Small intestine (tissue), 7 donors: ENCODE results near the gene HMSD. TPM values are rescaled to one million over a fixed set of nuclear protein-coding genes. Genes with fewer than 3 reads are reported as not detected.
"Not testable (repeated sequence)": the region's sequence is repeated elsewhere in the genome, so short reads cannot be mapped to it uniquely, and the experiment has no call there.

Experiments
- DNase-seq, 2 donors: peaks; one replicate each; pipeline versions ENCODE4 v3.0.0 to v3.0.0-alpha.2; 2013
- FAIRE-seq: peaks from 2 replicates; lab custom pipeline; 2012; peaks lifted over from hg19 to GRCh38; lab: Jason Lieb, UNC
- H3K27ac ChIP-seq, 3 donors: one replicate each; pipeline ENCODE4 v1.5.1; 2013; ENCODE audit warnings: low read length in 2 of 3, mild to moderate bottlenecking in 2 of 3, control low read depth in 1 of 3, inconsistent platforms in 1 of 3, low read depth in 1 of 3, moderate library complexity in 1 of 3
- H3K27me3 ChIP-seq, 3 donors: one replicate each; pipeline ENCODE4 v1.6.1; 2013; ENCODE audit warnings: low read length in 3 of 3, inconsistent platforms in 1 of 3; ENCODE audit not compliant: control insufficient read depth in 3 of 3, insufficient read depth in 3 of 3
- H3K36me3 ChIP-seq, 3 donors: one replicate each; pipeline ENCODE4 v1.6.1; 2013; ENCODE audit warnings: low read length in 3 of 3, inconsistent platforms in 1 of 3, low read depth in 1 of 3, mild to moderate bottlenecking in 1 of 3, moderate library complexity in 1 of 3; ENCODE audit not compliant: control insufficient read depth in 3 of 3, insufficient read depth in 2 of 3
- H3K4me1 ChIP-seq, 3 donors: one replicate each; pipeline ENCODE4 v1.6.1; 2013; ENCODE audit warnings: low read length in 2 of 3, inconsistent platforms in 1 of 3, low read depth in 1 of 3, mild to moderate bottlenecking in 1 of 3, moderate library complexity in 1 of 3; ENCODE audit not compliant: control insufficient read depth in 3 of 3, insufficient read depth in 2 of 3
- H3K4me3 ChIP-seq, 3 donors: one replicate each; pipeline ENCODE4 v1.5.1; 2013; ENCODE audit warnings: low read length in 3 of 3, control low read depth in 1 of 3, inconsistent platforms in 1 of 3, low read depth in 1 of 3, mild to moderate bottlenecking in 1 of 3, moderate library complexity in 1 of 3
- H3K9me3 ChIP-seq, 2 donors: one replicate each; pipeline ENCODE4 v1.6.1; 2013; ENCODE audit warnings: low read depth in 1 of 2, low read length in 1 of 2; ENCODE audit not compliant: control insufficient read depth in 2 of 2, insufficient read depth in 1 of 2
- WGBS, 3 donors: extraction: QIAGEN DNeasy Blood & Tissue Kit; methylation state at CpG; one replicate each; pipeline ENCODE4 v1.1.7; 2013; 5-methylcytosine and 5-hydroxymethylcytosine counted together
- polyA plus RNA-seq, 4 donors: library from polyadenylated mRNA; stranded (reverse) in 3 of 4; unstranded in 1 of 4; fragments of 200-250 nt in 3 of 4; fragments of 120-200 nt in 1 of 4; gene quantifications; one replicate each; pipeline versions ENCODE4 v1.2.1 to v1.2.3, GENCODE V29; 2013
- donor health status: healthy with polysubstance abuse.
- donor health status: control.
- donor health status: control.
- donor health status: Bipolar disorder and iron deficiency.
- donor health status: healthy.

Gene HMSD
- polyA plus RNA-seq, 4 donors: 0.10 to 0.48 TPM; not detected in 2

GRCh38 chr18:63940008-63940407, 9.1 kb upstream of the HMSD start:
- H3K9me3 ChIP-seq: no peaks in the 10 kb centered on the region
- no peak overlapping the region for H3K27ac ChIP-seq
- H3K27me3 ChIP-seq: peaks cover 0 to 35% (median 6%) of the 10 kb centered on the region in 3 donors
- peaks cover 0 to 7% (median 0%) of the 10 kb centered on the region in 3 donors for H3K4me1 ChIP-seq
- no peaks in the 10 kb centered on the region for H3K36me3 ChIP-seq
- no peak overlapping the region for H3K4me3 ChIP-seq
- FAIRE-seq (no peak), DNase-seq (no peak)
- WGBS, 3 donors: 81 to 93% (median 81%) methylated on average over 8 of the region's 8 CpGs

DNA sequence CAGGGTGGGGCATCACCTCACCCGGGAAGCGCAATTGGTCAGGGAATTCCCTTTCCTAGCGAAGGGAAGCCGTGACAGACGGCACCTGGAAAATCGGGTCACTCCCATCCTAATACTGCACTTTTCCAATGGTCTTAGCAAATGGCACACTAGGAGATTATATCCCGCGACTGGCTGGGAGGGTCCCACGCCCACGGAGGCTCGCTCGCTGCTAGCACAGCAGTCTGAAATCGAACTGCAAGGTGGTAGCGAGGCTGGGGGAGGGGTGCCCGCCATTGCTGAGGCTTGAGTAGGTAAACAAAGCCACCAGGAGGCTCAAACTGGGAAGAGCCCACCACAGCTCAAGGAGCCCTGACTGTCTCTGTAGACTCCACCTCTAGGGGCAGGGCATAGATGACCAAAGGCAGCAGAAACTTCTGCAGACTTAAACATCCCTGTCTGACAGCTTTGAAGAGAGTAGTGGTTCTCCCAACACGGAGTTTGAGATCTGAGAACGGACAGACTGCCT, 8.5 kb upstream of the HMSD start:
- not testable (repeated sequence) for H3K9me3 ChIP-seq, FAIRE-seq, DNase-seq, H3K4me3 ChIP-seq, H3K36me3 ChIP-seq, H3K4me1 ChIP-seq, H3K27ac ChIP-seq
- peaks cover 0 to 35% (median 6%) of the 10 kb centered on the region in 3 donors for H3K27me3 ChIP-seq
- 77 to 78% (median 77%) methylated on average over 17 of the region's 17 CpGs for WGBS, 3 donors

- Histone ChIP-seq H3K36me3 (no peaks in the 10 kb centered on the region), H3K4me3 (no peak overlapping the region), H3K4me1 (no peaks in the 10 kb centered on the region), H3K27me3 (peaks cover 0 to 11% (median 0%) of the 10 kb centered on the region in 3 donors), H3K9me3 (no peaks in the 10 kb centered on the region), H3K27ac (no peak overlapping the region)
- FAIRE-seq (no peak), DNase-seq (no peak)
- 68 to 77% (median 76%) methylated on average over 3 of the region's 3 CpGs for WGBS, 3 donors
Observed at GRCh38 chr18:63947051-63947790, 1.9 kb upstream of the HMSD start.

GRCh38 chr18:63951302-63951705, 2.2 kb downstream of the HMSD start:
- no peaks in the 10 kb centered on the region for H3K9me3 ChIP-seq
- no peaks in the 10 kb centered on the region for H3K4me1 ChIP-seq
- no peak overlapping the region for H3K27ac ChIP-seq
- H3K27me3 ChIP-seq: peaks cover 0 to 9% (median 2%) of the 10 kb centered on the region in 3 donors
- no peak overlapping the region for H3K4me3 ChIP-seq
- no peaks in the 10 kb centered on the region for H3K36me3 ChIP-seq
- FAIRE-seq (no peak), DNase-seq (no peak)
- 53 to 65% (median 59%) methylated on average over 4 of the region's 4 CpGs for WGBS, 3 donors

GRCh38 chr18:63953811-63954210, 4.7 kb downstream of the HMSD start:
- DNase-seq (no peak), FAIRE-seq (no peak)
- H3K9me3 ChIP-seq: no peaks in the 10 kb centered on the region
- H3K4me3 ChIP-seq: no peak overlapping the region
- 58 to 72% (median 61%) methylated on average over 5 of the region's 5 CpGs for WGBS, 3 donors
- peaks cover 0 to 9% (median 2%) of the 10 kb centered on the region in 3 donors for H3K27me3 ChIP-seq
- no peaks in the 10 kb centered on the region for H3K36me3 ChIP-seq
- no peaks in the 10 kb centered on the region for H3K4me1 ChIP-seq
- H3K27ac ChIP-seq: no peak overlapping the region

- FAIRE-seq: no peak
- no peak overlapping the region for H3K4me3 ChIP-seq
- H3K9me3 ChIP-seq: no peaks in the 10 kb centered on the region
- WGBS, 3 donors: 37 to 57% (median 39%) methylated on average over 4 of the region's 4 CpGs
- DNase-seq: no peak
- peaks cover 0 to 7% (median 2%) of the 10 kb centered on the region in 3 donors for H3K27me3 ChIP-seq
- H3K27ac ChIP-seq: no peak overlapping the region
- no peaks in the 10 kb centered on the region for H3K36me3 ChIP-seq
- no peaks in the 10 kb centered on the region for H3K4me1 ChIP-seq
Observed at GRCh38 chr18:63956755-63957154, 7.7 kb downstream of the HMSD start.

DNA sequence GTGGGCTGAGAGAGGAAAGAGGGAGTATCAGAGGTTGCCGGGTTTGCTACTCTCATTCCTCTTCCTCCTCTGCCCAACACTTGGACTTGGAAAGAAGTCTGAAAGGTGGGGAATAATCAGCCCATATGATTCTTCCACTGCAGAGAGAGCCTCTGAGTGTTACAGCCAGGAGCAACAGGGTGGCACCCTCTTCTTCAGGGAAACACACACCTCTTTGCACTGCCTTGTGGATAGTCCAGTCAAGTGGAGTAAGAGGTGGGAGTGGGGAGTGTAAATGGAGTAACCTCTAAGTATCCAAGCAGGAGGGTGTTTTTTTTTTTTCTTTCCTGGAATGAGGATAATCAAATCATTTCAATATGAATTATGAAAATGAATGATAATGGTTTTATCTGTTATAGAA, 11.8 kb downstream of the HMSD start:
- no peak for DNase-seq
- FAIRE-seq: no peak
- H3K27ac ChIP-seq: no peak overlapping the region
- peaks cover 0 to 3% (median 0%) of the 10 kb centered on the region in 3 donors for H3K27me3 ChIP-seq
- H3K9me3 ChIP-seq: no peaks in the 10 kb centered on the region
- H3K4me3 ChIP-seq: no peak overlapping the region
- no peaks in the 10 kb centered on the region for H3K36me3 ChIP-seq
- 68 to 86% (median 83%) methylated on average over 1 of the region's 1 CpG for WGBS, 3 donors
- peaks cover 0 to 2% (median 2%) of the 10 kb centered on the region in 3 donors for H3K4me1 ChIP-seq

GRCh38 chr18:63961435-63961980, 12.4 kb downstream of the HMSD start:
- DNase-seq (no peak), FAIRE-seq (no peak)
- WGBS, 3 donors: 71 to 77% (median 72%) methylated on average over 5 of the region's 5 CpGs
- Histone ChIP-seq H3K4me3 (no peak overlapping the region), H3K36me3 (no peaks in the 10 kb centered on the region), H3K4me1 (peaks cover 0 to 2% (median 2%) of the 10 kb centered on the region in 3 donors), H3K27ac (no peak overlapping the region), H3K27me3 (peaks cover 0 to 2% (median 0%) of the 10 kb centered on the region in 3 donors), H3K9me3 (no peaks in the 10 kb centered on the region)
